GF-D8 (cell line): ENCODE results near the gene TASOR2.

Source experiments
- DNase-seq: peaks from one replicate; lab custom pipeline; 2025; lab: John Stamatoyannopoulos, UW

Gene TASOR2, protein sequence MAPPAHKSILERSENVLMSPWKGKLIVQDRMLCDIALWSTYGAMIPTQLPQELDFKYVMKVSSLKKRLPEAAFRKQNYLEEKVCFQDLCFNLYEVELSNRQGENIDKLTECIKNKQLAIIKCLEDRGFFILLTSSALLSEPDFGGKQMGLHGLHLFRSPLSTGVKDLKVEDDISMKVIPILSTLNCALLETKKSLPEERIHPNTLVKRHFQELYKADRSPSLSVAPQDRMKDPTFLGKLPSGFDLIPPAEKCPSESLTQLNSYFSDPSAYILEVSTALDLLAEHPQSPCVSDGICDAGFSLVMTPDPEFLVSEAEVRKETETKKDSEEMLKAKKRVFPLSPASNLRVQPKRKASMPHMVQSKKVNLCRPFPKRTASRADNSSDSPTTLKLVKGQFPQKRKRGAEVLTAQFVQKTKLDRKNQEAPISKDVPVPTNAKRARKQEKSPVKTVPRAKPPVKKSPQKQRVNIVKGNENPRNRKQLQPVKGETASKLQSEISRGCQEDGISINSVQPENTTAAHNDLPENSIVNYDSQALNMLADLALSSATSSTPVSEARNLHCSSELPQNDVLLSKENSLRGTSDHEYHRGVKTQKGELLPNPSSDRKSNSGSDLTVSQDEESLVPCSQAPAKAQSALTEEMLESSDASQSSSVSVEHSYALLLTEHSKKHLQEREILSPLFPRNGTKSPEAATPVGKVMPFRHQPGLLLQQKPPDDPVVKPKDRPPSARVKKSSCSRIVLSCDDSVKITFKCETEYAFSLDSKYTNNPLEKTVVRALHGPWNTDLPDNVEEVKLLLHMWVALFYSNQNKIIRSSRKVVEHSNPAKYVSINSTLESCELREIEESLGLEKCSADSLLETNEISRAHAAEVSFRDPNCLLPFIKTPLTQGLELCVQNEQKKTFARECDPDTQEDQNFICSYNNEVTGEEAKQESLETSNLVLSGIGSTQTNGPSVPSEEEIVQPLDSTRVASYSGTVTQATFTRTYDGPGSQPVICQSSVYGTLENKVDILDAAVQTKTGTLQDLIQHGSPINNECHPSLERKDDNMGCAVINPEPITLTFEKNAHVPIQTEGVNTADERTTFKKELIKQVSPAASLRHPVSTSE (N-terminal part only)

DNA sequence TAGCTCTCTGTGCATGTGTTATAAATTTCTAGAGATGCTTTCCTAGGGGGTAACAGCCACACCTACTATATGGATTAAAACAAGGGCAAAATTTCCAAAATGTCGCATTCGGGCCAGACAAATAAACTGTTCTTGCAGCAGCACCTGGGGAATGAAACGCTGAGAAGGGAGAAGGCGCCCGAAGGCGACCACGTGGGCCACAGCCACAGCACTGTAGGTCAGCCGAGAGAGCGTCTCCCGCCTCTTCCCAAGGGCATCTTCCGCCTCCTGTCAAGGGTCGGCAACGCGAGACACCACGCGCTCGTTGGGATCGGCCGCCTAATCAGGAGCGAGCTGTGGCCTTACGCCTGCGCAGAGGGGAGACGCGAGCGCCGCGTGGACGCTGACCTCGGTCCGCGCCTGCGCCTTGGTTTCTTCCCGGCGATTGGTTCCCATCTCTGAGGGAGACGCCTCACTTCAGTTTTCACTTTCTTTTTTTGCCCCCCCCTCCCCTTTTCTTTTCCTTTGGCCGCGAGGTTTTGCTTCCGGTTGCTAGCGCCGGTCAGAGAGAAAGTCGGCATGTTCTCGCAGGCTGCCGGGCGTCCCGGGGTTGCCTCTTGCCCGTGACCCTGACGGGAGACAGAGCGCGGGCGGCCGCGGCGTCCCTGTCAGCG lies at the start of gene TASOR2:
TASOR2 (plus strand) TSS at position 521 of the 653 bp plus-strand sequence. CDS start 35,805 bp downstream, outside the sequence.
- DNase-seq: peak; percentile 96

DNA sequence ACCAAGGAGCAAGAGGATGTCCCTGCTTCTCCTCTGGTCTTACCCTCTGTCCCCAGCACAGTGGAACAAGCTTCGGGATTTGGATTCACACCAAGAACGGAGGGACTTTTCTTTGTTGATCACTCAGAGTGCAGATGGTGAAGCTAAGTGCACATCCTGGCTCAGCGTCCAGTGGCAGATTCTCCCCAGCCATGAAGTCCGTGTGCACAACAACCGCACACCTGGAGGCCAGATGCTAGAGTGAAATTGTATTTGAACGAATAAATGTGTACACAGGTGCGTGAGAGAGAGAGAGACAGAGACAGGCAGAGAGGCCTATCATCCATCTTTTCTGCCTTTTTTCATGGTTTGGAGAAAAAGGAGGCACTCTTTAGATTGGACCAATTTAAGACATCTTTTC lies 49.7 kb upstream of the TASOR2 start:
- no peak for DNase-seq

DNA sequence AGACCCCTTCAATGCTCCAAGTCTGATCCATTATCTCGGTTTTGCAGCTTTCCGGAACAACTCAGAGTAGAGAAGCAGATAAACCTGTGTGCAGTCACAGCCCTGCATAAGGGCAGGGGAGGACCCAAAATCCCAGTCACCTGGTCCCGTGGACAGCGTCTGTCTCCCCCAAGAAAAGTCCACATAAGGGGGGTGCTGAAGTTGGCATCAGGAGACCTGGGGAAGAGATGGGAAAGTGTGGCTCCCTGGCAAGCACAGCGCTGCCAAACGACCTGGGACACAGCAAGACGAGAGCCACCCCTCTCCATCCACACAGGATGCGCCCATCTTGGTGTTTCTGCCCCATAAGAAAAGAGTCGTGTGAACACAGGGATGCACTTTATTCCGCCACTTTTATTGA lies 46.1 kb upstream of the TASOR2 start:
- DNase-seq: no peak

DNA sequence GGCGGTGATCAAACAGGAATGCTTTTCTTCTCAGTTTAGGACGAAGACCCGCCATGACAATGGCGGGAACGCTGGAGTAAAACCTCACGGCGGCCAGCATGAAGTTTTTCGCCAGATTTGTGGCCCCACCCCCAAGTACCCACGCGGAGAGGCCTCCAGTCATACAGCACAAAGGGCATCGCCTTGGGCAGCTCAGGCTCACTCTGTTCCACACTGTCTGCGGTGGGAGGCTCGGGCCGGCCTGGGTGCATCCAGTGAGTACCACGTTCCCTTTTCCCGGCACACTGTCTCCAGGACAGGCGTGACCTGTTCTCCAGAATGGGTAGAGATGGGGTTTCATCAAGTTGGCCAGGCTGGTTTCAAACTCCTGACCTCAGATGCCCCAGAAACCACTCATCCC lies 45.6 kb upstream of the TASOR2 start:
- DNase-seq: no peak

DNA sequence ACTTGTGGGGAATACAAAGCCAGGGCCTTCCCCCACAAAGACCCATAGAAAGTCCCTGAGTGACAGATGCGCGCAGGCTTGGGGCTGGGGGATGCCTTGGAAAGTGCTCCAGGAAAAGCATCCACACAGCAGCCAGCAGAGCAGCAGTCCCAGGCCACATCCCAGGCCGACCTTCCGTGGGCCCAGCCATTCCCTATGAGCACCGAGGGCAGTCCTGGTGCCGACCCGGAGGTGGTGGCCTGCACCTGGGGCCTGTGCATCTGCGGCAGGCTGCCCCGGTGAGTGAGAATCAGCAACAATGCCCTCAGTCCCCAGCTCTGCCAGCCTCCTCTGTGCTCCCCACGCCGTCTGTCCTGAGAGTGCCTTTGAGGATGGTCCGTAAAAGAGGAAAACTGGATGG lies 44.6 kb upstream of the TASOR2 start:
- DNase-seq: no peak

DNA sequence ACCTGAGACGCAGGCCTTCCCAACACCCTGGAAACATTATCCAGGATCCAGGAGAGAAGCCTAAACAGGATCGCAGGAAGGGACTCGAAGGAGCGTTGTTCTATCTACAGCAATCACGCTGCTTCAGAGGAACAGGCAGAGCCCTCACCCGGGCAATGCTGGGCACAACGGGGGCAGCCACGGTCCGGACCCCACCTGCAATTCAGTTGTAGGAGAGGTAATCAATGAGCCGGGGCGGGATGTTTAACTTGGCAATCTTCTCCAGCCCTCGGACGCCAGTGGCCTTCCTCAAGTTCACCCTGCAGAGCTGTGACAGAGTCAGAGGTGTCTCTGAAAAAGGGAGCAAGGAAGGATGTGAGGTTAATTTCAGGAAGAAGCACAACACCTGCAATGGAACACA lies 44.1 kb upstream of the TASOR2 start:
- no peak for DNase-seq

DNA sequence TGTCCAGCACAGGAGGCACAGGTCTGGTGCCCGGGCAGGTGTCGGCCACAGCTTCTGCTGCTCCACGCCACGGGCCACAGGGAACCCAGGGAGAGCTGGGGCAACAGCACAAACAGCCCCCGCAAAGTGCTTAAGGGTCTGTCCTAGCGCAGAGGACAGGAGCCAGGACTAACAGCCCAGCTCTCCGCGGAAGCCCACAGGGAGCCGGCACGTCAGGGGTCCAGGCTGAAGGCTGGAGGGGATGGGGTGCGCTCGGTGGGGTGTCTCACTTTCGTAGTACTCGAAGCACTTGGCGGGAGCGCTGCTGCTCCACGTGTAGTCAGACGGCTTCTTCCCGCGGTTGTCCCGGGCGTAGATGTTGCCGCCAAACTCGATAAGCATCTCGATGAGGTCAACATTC lies 43.1 kb upstream of the TASOR2 start:
- DNase-seq: no peak

DNA sequence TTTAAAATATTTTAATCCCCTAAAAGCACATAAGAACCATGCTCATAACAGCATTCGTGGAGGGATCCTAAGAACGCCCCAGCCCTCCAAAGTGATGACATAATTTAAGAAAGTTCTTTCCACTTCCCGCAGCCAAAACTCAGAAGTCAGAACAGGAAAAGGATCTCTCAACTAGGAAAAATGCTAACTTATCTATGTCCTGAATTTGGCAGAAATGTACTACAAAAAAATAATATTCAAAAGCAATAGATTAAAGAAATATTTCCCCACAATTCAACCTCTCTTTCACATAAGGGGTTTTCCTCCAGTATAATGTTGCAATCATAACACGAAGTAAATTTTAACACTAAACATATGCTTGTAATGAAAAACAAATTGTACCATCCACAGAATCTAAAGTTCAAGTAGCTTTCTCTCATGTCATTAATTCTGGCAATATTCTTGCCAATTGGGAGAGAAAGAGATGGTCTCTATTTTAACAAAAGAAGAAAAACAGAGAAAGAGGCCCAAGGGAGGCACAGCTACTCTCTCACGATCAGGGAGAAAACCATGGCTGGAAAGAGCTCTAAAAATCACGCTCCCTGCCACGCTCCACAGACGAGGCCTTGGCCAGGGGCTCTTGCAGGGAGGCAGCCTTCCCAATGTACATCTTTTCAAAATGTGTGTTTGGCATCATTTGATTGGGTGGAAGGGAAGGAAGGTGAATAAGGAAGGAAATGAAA lies 41.1 kb upstream of the TASOR2 start:
- DNase-seq: no peak

DNA sequence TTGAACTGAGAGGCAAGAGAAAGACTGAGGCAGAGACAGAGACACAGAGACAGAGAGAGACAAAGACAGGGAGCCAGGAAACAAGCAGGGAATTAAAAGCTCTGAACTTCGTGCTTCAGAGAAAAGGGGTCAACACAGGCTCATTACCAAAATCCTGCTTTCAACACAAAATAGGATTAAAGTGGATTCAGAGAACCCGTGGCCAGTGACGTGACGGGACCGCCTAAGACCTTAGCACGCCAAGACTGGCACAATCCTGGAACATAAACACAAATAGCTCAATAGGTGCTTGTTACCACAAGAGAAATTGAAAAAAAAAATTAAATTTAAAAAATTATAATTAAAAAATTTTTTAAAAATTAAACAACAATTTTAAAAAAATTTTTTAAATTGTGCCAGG lies 39.7 kb upstream of the TASOR2 start:
- DNase-seq: no peak

DNA sequence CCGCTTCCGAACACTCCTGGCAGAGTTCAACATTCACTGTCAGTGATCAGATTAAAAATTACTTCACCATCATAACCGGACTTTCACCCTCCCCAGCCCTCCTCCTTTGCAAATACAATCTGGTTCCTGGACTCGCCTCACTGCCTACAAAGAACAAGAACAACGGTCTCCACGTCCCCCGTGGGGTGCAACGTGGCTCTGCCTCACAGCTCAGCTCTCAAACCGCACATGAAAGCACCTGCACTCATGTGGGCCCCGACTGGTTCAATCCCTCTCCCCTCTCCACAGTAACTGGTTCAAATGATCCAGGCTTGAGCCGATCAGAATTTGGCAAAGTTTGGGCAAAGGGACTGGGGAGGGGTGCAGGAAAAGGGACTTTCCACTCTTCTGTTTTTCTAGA lies 39.3 kb upstream of the TASOR2 start:
- DNase-seq: no peak

DNA sequence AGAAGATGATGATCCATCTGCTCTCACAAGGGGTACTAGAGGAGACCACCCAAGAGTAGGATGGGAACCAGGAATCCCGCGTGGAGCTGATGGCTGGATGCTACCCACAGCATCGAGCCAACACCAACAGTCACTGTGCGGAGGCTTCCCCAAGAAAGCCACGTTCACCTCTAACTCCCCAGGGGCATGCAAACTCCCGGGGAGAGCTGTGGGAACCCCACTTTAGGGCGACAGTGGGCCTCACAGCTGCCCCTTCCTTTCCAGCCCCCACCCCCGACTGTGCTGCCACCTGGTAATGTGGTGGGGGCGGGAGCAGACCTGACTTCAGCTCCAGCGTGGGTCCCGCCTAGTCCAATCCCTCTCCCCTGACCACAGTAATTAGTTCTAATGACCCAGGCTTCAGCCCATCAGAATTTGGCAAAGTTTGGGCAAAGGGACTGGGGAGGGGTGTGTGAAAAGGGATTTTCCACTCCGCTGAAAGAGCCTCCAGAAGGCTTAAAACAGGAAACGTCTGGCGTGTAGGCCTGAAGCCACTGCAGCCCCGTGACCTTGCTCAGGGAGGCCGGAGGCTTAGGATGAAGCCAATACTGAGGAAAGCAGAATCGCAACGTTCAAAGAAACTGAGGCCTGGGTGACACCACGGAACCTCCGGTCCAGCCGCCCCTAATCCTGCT lies 38.6 kb upstream of the TASOR2 start:
- DNase-seq: no peak

DNA sequence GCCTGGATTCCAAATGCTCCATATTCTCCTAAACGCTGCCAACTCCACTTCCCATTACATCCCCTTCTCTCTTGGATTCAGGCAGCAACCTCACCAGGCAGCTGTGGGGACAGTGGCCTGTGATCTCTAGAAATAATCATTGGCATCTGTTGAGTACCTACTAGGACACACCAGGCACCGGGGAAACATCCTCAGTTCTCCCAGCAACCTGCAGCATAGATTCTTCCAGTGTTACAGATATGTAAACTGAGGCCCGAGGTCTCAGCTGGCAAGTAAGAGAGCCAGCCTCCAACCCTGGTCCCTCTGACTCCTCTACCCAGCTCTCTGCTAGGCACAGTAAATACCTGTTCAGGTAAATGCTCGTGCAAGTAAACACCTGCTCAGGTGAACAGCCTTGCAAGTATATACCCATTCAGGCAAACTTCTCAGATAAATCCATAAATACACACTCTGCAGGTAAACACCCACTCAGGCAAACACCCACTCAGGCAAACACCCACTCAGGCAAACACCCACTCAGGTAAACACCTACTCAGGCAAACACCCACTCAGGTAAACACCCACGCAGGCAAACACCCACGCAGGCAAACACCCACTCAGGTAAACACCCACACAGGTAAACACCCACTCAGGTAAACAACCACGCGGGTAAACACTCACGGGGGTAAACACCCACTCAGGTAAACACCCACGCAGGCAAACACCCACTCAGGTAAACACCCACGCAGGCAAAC lies 37.0 kb upstream of the TASOR2 start:
- DNase-seq: no peak

DNA sequence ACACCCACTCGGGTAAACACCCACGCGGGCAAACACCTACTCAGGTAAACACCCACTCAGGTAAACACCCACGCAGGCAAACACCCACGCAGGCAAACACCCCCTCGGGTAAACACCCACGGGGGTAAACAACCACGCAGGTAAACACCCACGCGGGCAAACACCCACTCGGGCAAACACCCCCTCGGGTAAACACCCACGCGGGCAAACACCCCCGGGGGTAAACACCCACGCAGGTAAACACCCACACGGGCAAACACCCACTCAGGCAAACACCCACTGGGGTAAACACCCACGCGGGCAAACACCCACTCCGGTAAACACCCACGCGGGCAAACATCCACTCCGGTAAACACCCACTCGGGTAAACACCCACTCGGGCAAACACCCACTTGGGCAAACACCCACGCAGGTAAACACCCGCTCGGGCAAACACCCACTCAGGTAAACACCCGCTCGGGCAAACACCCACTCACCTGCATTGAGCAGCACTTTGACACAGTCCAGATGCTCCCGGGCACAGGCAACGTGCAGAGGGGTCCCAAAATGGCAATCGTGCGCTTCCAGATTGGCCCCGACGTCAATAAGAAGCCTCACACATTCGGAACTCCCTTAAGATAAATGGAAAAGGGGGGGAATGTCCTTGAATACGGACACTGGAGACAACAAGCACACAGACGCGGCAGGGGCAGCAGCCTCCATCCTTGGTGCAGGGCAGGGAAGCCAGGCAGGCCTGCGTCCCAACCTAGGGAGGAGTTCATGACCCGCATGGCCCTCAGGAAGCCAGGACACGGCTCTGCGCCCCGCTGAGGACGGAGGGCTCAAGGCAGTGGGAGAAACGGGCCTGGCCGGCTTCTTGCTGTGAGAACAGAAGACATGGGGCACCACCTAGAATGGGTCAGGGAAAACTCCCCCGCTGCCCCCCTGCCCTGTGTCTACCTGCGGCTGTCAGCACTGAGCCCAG lies 35.9 kb upstream of the TASOR2 start:
- no peak for DNase-seq

DNA sequence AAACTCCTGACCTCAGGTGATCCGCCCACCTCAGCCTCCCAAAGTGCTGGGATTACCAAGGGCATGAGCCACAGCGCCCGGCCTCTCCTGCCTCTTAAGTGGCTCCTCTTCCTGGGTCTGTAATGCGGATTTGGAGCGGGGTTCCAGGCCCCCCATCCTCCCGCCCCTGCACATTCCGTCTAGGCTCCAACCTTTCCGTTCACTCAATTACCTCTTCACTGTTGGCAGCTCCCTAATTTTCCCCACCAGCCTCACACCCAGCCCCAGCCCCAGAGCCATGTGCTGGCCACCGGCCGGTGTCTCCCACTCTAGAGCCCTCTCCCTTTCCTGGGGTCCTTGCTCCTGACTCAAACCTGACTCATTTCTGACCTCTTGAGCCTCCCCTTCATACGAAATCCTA lies 34.9 kb upstream of the TASOR2 start:
- DNase-seq: no peak

DNA sequence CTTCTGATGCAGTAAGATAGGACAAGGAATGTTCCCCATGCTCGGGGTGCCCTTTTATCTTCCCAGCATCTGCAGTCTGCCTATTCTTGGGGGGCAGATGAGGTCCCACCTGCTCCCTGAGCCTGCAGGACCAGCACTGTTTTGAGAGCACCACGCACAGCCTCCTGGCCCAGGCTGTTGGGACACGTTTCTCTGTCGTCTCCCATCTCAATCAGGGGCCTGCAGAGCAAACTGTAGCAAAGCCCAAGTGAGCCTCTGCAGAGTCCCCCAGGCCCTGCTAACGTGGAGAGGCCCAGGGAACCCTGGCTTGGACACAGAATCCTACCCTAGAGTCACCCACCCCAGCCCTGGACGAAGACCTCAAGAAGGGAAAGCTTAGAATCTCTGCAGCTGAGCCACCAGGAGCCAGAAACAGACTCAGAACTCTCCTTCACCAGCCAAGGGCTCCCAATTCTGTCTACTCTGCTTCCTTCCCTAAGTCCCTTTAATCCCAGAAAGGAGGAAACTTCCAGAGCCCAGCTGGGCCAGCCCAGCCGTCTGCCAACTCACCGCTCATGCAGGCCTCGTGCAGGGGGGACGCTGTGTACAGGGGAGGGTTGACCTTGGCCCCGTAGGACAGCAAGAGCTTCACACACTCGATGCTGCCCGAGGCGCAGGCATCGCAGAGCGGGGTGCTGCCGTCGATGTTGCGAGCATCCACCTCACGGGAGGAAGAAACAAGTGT lies 33.8 kb upstream of the TASOR2 start:
- DNase-seq: no peak

DNA sequence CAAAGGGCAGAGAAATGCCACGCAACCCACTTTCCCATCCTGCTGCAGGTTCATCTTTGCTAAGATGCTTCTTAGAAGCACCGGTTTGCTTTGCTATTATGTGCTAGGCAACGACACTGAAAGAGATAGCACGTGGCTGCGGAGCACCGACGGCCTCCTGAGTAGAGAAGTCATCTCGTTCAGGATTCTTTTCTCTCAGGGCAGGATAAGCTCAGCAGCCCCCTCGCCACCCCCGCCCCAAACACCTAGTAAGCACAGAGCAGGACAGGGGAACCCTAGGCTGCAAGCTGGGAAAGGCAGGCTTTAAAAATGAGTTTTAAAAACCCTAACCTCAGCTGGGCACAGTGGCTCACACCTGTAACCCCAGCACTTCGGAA lies 33.3 kb upstream of the TASOR2 start:
- no peak for DNase-seq

DNA sequence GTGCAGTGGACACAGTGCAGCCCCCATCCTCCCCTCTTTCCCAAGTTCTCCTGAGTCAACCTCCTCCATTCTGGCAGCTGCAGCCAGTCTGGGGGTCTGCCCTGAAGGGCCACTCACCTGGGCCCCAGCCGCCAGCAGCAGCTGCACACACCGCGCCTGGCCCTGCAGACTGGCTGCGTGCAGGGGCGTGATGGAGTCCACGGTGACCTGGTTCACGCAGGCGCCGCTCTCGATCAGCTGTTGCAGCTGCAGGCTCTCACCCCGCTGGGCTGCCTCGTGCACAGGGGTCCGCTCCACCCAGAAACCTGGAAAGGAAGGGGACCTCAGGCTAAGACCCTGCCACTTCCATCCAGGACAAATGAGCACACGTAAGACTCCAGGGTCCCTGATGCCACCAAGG lies 31.9 kb upstream of the TASOR2 start:
- no peak for DNase-seq

DNA sequence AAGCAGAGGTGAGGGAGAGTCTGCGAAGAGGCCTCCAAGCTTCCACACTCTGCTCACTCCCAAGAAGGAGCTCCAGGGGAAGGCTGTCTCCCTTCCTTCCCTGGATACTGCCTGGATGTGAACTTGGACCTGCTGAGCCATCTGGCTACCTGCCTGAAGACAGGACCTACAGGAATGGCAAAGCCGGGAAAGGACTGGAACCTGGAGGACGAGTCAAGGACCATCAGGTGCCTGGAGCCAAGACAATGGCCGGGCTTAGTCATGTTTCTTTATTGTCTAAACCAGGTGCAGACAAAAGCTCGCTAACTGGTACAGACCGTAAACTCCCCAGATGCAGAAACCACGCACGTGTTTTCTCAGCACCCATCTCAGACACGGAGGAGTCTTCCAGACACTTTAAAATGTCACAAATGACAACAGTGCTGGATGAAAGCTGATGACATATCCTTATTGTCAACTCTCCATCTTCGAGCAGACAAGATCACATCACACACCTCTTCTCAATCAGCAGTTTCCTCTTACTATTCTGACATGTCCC lies 30.4 kb upstream of the TASOR2 start:
- DNase-seq: no peak
